A549 (cell line): ENCODE results near the gene PRDM15.

Experiments
- CBX8 ChIP-seq: fragments of 200-600 bp; sonication (generic); IDR thresholded peaks from 2 replicates; pipeline ENCODE4 v1.6.1; 2016
- EP300 ChIP-seq, 2 experiments: fragments of >200 bp; sonication (Bioruptor Twin); formaldehyde crosslinking; IDR thresholded peaks; 2 replicates in 1 of 2; 3 replicates in 1 of 2; pipeline ENCODE4 v1.6.1; 2016 to 2017
- POLR2A ChIP-seq: IDR thresholded peaks from 2 replicates; pipeline ENCODE4 v1.6.1; 2012; ENCODE audit warnings: mild to moderate bottlenecking, low read length
- SMC3 ChIP-seq: fragments of >200 bp; sonication (Bioruptor Twin); formaldehyde crosslinking; IDR thresholded peaks from 3 replicates; pipeline ENCODE4 v1.6.1; 2018; ENCODE audit warnings: inconsistent platforms
- ZFP36 ChIP-seq: fragments of 450-650 bp; IDR thresholded peaks from 2 replicates; pipeline ENCODE4 v1.6.1; 2014; ENCODE audit warnings: borderline replicate concordance; ENCODE audit not compliant: partially characterized antibody
- TF ChIP-seq, protein P1 (sequence below): fragments of >200 bp; sonication (Bioruptor Twin); formaldehyde crosslinking; IDR thresholded peaks from 3 replicates; pipeline ENCODE4 v1.5.1; 2016

DNA sequence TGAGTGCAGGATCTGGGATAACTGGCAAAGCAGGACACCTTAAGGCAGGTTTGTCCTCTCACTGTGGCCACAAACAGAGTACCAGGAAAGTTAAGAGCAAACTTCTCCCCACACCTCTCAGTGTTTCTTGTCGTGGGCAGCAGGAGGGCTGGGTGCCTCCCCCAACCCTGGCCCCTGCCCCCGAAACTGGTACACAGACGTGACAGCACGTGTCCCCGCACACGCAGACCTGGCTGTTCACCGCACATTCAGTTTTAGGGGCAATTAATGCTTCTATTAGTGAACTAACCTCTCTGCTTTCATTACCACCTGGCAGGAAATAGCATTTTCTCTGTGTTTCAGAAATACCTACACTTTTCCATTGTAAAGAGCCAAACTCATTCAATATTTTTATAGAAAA is 79.4 kb downstream of the PRDM15 start:
- TF ChIP-seq, protein P1, sequence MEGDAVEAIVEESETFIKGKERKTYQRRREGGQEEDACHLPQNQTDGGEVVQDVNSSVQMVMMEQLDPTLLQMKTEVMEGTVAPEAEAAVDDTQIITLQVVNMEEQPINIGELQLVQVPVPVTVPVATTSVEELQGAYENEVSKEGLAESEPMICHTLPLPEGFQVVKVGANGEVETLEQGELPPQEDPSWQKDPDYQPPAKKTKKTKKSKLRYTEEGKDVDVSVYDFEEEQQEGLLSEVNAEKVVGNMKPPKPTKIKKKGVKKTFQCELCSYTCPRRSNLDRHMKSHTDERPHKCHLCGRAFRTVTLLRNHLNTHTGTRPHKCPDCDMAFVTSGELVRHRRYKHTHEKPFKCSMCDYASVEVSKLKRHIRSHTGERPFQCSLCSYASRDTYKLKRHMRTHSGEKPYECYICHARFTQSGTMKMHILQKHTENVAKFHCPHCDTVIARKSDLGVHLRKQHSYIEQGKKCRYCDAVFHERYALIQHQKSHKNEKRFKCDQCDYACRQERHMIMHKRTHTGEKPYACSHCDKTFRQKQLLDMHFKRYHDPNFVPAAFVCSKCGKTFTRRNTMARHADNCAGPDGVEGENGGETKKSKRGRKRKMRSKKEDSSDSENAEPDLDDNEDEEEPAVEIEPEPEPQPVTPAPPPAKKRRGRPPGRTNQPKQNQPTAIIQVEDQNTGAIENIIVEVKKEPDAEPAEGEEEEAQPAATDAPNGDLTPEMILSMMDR: no peak
- TF ChIP-seq CBX8: no peak
- TF ChIP-seq SMC3: no peak
- TF ChIP-seq POLR2A: no peak
- no peak for TF ChIP-seq ZFP36
- TF ChIP-seq EP300 (IDR thresholded peaks at IDR 0.05): no peak
